A673 (cell line): ENCODE results near the gene IL21. TPM values are rescaled to one million over a fixed set of nuclear protein-coding genes. Genes with fewer than 3 reads are reported as not detected.
"Not testable (repeated sequence)": the region's sequence is repeated elsewhere in the genome, so short reads cannot be mapped to it uniquely, and the experiment has no call there.

Source experiments
- BruUV-seq: library from RNA; stranded (reverse); fragments of 400-500 nt; replicated peaks from 2 replicates; lab custom pipeline; 2021; lab: Mats Ljungman, UMichigan
- CTCF ChIA-PET: fragments of 300-600 bp; sonication (Branson Sonifier 250); formaldehyde crosslinking; loops from one replicate; lab custom pipeline; 2022; ENCODE audit warnings: antibody characterized with exemption; lab: Charles Lee
- POLR2A ChIA-PET: fragments of 300-600 bp; sonication (Branson Sonifier 250); formaldehyde crosslinking; loops from one replicate; lab custom pipeline; 2022; ENCODE audit warnings: antibody characterized with exemption; ENCODE audit not compliant: low non-redundant PET; lab: Charles Lee
- DNase-seq: peaks from one replicate; pipeline ENCODE4 v3.0.0-alpha.2; 2015; ENCODE audit warnings: low spot score
- H3K27ac ChIP-seq: fragments of 200-600 bp; sonication (generic); 2 replicates; pipeline ENCODE4 v1.5.1; 2016; ENCODE audit warnings: mixed run types, low read depth, mild to moderate bottlenecking, mixed read lengths, antibody characterized with exemption, low read length; ENCODE audit not compliant: poor library complexity, severe bottlenecking
- H3K27me3 ChIP-seq: fragments of 200-600 bp; sonication (generic); replicated peaks from 2 replicates; pipeline ENCODE4 v1.6.1; 2017; ENCODE audit warnings: mixed run types, low read depth, mild to moderate bottlenecking, mixed read lengths, antibody characterized with exemption, low read length; ENCODE audit not compliant: insufficient read depth, poor library complexity
- H3K36me3 ChIP-seq: fragments of 200-600 bp; sonication (generic); 2 replicates; pipeline ENCODE4 v1.6.1; 2016; ENCODE audit warnings: mixed run types, mild to moderate bottlenecking, mixed read lengths, antibody characterized with exemption, low read length; ENCODE audit not compliant: insufficient read depth, poor library complexity, severe bottlenecking
- H3K4me1 ChIP-seq: fragments of 200-600 bp; sonication (generic); 2 replicates; pipeline ENCODE4 v1.6.1; 2017; ENCODE audit warnings: mixed run types, mild to moderate bottlenecking, mixed read lengths, antibody characterized with exemption, low read length; ENCODE audit not compliant: insufficient read depth, poor library complexity, severe bottlenecking
- H3K4me3 ChIP-seq: fragments of 200-600 bp; sonication (generic); 2 replicates; pipeline ENCODE4 v1.5.1; 2016; ENCODE audit warnings: low read depth, mixed run types, mild to moderate bottlenecking, mixed read lengths, low read length; ENCODE audit not compliant: poor library complexity, severe bottlenecking
- H3K9me3 ChIP-seq: fragments of 200-600 bp; sonication (generic); 2 replicates; pipeline ENCODE4 v1.6.1; 2016; ENCODE audit warnings: mixed run types, low read depth, mild to moderate bottlenecking, mixed read lengths, antibody characterized with exemption, low read length; ENCODE audit not compliant: poor library complexity, severe bottlenecking
- EZH2 ChIP-seq: fragments of 200-600 bp; sonication (generic); IDR thresholded peaks from 2 replicates; pipeline ENCODE4 v1.6.1; 2017; ENCODE audit warnings: borderline replicate concordance, low read depth, mild to moderate bottlenecking, mixed read lengths, antibody characterized with exemption, low read length; ENCODE audit not compliant: poor library complexity, severe bottlenecking
- intact Hi-C: fragments of 100-400 bp; cut with micrococcal nuclease; formaldehyde crosslinking; loops from one replicate; pipeline ENCODE4 v1.10.0; 2022; ENCODE audit not compliant: unreplicated experiment
- total RNA-seq: library from RNA; stranded (reverse); gene quantifications from 2 replicates; pipeline ENCODE4 v1.2.3, GENCODE V29; 2021
- TF ChIP-seq, protein P1 (sequence below): fragments of 300-800, 200-600 bp; sonication (generic); conservative IDR thresholded peaks from 2 replicates; pipeline ENCODE4 v1.5.1; 2017; ENCODE audit warnings: low read depth, mild to moderate bottlenecking, antibody characterized with exemption, low read length, moderate library complexity, mixed read lengths

Gene IL21
- total RNA-seq, 1 experiment from 2014 or later: not detected

DNA sequence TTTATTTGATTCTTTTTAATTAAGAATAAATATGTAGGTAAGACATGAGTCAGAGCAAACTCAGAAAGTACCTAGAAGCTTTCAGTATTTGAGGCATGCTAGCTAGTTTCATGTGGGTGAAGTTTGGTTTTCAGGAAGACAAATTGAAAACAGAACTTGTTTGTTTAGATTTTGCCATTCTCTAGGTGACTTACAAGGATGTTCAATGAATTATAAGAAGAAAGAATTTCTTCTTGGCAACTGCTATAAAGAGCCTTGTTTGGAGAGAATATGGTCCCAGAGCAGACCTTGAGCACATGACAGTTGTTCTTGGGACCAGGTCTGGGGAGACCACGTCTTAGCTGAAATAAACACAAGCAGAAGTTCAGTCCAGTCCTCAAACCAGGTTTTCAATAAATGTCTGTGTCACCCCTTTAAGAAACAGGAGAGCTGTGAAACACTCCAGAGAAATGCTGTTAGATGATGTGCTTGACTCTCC, 38.0 kb upstream of the IL21 start:
- intact Hi-C loops: no loop called here
- ChIA-PET CTCF (no interaction called here), POLR2A (no interaction called here)
- H3K36me3 ChIP-seq: no peaks in the 10 kb centered on the region
- no peaks in the 10 kb centered on the region for H3K4me1 ChIP-seq
- TF ChIP-seq, protein P1, sequence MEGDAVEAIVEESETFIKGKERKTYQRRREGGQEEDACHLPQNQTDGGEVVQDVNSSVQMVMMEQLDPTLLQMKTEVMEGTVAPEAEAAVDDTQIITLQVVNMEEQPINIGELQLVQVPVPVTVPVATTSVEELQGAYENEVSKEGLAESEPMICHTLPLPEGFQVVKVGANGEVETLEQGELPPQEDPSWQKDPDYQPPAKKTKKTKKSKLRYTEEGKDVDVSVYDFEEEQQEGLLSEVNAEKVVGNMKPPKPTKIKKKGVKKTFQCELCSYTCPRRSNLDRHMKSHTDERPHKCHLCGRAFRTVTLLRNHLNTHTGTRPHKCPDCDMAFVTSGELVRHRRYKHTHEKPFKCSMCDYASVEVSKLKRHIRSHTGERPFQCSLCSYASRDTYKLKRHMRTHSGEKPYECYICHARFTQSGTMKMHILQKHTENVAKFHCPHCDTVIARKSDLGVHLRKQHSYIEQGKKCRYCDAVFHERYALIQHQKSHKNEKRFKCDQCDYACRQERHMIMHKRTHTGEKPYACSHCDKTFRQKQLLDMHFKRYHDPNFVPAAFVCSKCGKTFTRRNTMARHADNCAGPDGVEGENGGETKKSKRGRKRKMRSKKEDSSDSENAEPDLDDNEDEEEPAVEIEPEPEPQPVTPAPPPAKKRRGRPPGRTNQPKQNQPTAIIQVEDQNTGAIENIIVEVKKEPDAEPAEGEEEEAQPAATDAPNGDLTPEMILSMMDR: no peak
- TF ChIP-seq EZH2: no peak
- no peaks in the 10 kb centered on the region for H3K27me3 ChIP-seq
- H3K27ac ChIP-seq: no peak overlapping the region
- H3K9me3 ChIP-seq: no peaks in the 10 kb centered on the region
- no TSS peak for BruUV-seq
- no peak for DNase-seq
- H3K4me3 ChIP-seq: no peak overlapping the region

DNA sequence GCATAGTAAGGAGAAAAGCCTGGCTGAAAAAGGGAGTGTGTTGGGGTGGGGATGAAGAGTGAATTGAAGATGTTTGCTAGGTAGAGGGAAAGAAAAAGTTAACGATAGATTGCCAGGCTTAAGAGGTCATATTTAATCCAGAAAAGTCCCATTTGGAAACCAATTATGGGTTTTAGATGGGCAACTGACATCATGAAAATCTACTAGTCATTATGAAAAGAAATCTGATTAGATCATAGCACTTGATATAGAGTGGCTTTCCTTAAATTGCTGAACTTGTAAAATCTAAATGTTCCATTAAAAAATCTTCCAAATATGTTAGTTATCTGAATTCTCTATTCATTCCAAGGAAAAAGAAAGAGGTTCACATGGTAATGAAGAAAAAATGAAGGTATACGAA, 37.5 kb upstream of the IL21 start:
- Histone ChIP-seq H3K4me3 (no peak overlapping the region), H3K36me3 (no peaks in the 10 kb centered on the region), H3K27me3 (no peaks in the 10 kb centered on the region), H3K4me1 (no peaks in the 10 kb centered on the region), H3K9me3 (no peaks in the 10 kb centered on the region), H3K27ac (no peak overlapping the region)
- TF ChIP-seq, protein P1: no peak
- TF ChIP-seq EZH2: no peak
- intact Hi-C loops: no loop called here
- BruUV-seq: no TSS peak
- POLR2A ChIA-PET: no interaction called here
- no peak for DNase-seq
- CTCF ChIA-PET: no interaction called here

DNA sequence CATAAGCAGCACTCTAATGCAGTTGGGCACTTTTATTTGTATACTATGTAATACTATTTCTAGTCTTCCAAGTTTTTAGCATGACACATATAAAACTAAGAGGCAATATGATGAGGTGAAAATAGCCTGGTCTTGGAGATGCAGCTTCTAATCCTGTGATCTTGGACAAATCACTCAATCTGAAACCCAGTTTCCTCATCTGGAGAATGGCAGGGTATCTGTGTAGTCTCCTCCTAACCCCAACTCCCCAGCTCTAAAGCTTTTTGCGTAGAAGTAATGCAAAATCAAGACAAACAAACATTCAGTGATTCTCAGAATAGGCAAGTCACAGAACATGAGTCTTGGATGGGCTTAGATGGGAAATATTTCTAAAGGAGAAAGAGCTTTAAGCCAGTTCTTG, 36.7 kb upstream of the IL21 start:
- Histone ChIP-seq H3K27me3 (no peaks in the 10 kb centered on the region), H3K4me1 (no peaks in the 10 kb centered on the region), H3K9me3 (no peaks in the 10 kb centered on the region), H3K36me3 (no peaks in the 10 kb centered on the region), H3K27ac (no peak overlapping the region), H3K4me3 (no peak overlapping the region)
- intact Hi-C loops: no loop called here
- BruUV-seq: no TSS peak
- CTCF ChIA-PET: no interaction called here
- TF ChIP-seq, protein P1: no peak
- TF ChIP-seq EZH2: no peak
- POLR2A ChIA-PET: no interaction called here
- DNase-seq: no peak

DNA sequence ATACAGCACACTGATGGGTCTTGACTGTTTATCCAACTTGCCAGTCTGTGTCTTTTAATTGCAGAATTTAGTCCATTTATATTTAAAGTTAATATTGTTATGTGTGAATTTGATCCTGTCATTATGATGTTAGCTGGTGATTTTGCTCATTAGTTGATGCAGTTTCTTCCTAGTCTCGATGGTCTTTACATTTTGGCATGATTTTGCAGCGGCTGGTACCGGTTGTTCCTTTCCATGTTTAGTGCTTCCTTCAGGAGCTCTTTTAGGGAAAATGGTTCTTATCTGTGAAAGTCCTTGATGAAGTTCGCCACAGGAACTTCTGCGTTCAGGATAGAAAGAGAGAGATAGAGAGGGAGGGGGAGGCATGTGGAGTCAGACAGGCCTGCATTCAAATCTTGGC, 35.7 kb upstream of the IL21 start:
- not testable (repeated sequence) for H3K36me3 ChIP-seq, BruUV-seq

More for the DNA sequence above, 35.7 kb upstream of the IL21 start:
- H3K4me1 ChIP-seq, H3K27ac ChIP-seq, DNase-seq, H3K4me3 ChIP-seq, CTCF ChIA-PET, intact Hi-C loops, H3K9me3 ChIP-seq, H3K27me3 ChIP-seq, POLR2A ChIA-PET: not testable (repeated sequence)
